ENCODE measurements around the gene TMCC3. TPM values are rescaled to one million over a fixed set of nuclear protein-coding genes. Genes with fewer than 3 reads are reported as not detected.

The TMCC3 gene
- total and polyA plus RNA-seq, 8 donors = 0.58 to 14.3 (median 5.0) TPM

DNA sequence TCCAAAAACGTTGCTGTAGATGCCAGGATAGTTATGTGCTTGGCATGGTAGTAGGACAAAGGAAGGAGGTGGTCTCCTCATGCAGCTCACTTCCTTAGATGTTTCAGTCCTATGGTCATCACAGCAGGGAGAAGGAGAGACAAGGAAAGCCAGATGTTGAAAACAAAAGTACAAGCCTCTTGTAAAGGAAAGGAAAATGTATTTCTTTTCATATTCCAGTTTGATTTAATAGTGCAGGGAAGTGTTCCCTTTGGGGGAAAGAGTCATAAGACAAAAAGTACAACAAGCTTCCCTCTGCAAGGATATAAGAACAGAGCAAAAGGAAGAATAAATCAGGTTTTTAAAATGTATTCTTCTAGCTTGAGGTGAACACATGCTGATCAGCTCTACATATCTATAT, 8.6 kb upstream of the TMCC3 start:
- no peaks in the 10 kb centered on the region for H3K9me3 ChIP-seq
- no peak overlapping the region for H3K27ac ChIP-seq
- 0 to 29% (median 20%) methylated on average over 1 of the region's 1 CpG for WGBS, 5 donors
- H3K4me1 ChIP-seq = peaks cover 0 to 16% (median 0%) of the 10 kb centered on the region in 4 donors
- TF ChIP-seq POLR2AphosphoS5 (IDR thresholded peaks at IDR 0.05) = no peak
- no peaks in the 10 kb centered on the region for H3K36me3 ChIP-seq
- no peaks in the 10 kb centered on the region for H3K27me3 ChIP-seq
- H3K4me3 ChIP-seq = no peak overlapping the region
- no peak for DNase-seq
- intact Hi-C loops (cut with DNase I; ENCODE audit: low total_unique reads) = no loop called here

DNA sequence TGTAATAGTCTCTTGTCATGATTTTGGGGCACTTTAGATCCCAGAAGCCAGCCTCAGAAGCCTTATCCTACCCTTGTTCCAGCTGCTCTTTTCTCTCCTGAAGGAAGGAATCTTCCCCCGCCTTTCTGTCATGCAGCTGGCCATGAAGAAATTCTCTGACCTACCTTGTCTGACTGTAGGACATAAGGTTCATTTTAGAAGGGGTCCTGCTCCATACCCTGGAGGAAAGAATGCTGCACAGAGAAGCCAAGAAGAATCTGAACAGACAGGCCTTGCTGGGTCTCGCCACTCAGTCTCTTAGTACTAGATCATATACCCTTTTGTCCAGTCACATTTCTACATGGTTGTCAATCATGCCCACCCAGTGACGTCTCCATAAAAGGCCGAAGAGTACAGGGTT, 6.2 kb upstream of the TMCC3 start:
- Histone ChIP-seq H3K36me3 (no peaks in the 10 kb centered on the region), H3K4me1 (no peaks in the 10 kb centered on the region), H3K27ac (no peak overlapping the region), H3K9me3 (no peaks in the 10 kb centered on the region), H3K27me3 (no peaks in the 10 kb centered on the region), H3K4me3 (no peak overlapping the region)
- DNase-seq = no peak
- TF ChIP-seq EP300 (IDR thresholded peaks at IDR 0.05) (no peak), POLR2A (IDR thresholded peaks at IDR 0.05) (no peak), POLR2AphosphoS5 (IDR thresholded peaks at IDR 0.05) (no peak)
- TF ChIP-seq, protein P1, sequence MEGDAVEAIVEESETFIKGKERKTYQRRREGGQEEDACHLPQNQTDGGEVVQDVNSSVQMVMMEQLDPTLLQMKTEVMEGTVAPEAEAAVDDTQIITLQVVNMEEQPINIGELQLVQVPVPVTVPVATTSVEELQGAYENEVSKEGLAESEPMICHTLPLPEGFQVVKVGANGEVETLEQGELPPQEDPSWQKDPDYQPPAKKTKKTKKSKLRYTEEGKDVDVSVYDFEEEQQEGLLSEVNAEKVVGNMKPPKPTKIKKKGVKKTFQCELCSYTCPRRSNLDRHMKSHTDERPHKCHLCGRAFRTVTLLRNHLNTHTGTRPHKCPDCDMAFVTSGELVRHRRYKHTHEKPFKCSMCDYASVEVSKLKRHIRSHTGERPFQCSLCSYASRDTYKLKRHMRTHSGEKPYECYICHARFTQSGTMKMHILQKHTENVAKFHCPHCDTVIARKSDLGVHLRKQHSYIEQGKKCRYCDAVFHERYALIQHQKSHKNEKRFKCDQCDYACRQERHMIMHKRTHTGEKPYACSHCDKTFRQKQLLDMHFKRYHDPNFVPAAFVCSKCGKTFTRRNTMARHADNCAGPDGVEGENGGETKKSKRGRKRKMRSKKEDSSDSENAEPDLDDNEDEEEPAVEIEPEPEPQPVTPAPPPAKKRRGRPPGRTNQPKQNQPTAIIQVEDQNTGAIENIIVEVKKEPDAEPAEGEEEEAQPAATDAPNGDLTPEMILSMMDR (IDR thresholded peaks at IDR 0.05) = no peak
- WGBS, 5 donors = 93 to 98% (median 96%) methylated on average over 4 of the region's 4 CpGs
- intact Hi-C loops (cut with DNase I; ENCODE audit: low total_unique reads) = no loop called here

DNA sequence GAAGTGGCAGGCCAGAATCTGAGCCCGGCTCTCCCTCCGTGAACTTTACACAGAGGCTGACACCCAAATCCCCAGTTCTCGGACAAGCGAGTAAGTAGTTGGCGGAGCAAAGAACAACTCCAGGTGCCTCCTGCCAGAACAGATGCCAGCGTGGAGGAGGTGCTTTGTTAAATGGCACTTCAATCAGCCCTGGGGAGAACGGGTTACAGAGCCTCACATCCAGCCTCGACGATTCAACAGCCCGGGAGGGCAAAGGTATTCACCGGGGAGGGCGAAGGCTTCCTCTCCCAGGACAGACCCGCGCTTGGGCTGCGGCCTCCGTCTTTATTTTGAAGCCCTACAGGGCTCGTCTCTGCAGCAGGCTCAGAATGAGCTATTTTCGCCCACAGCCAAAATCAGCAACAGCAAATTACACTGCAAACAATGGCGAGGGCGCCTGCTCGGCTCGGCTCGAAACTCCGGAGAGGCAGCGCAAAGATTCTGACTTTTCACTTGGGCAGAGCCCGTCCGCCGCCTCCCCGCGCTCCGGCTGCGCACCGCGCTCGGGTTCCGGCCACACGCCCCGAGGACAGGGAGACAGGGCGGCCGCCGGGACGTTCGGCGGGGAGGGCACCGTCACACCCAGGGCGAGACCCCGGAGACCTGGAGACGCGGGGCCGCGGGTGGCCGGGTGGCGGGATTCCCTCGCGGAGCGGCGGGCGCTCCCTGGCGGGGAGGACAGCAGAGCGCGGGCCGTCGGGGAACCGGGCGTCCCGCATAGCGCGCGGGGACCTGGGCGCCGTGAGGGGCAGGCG, 811 bp downstream of the TMCC3 start:
- Histone ChIP-seq H3K36me3 (no peaks in the 10 kb centered on the region), H3K4me3 (peak overlapping the region; percentile 78 to 82 (median 81)), H3K27ac (peak overlapping the region; percentile 74 to 84 (median 82)), H3K4me1 (peaks cover 0 to 41% (median 25%) of the 10 kb centered on the region in 4 donors), H3K9me3 (no peaks in the 10 kb centered on the region), H3K27me3 (no peaks in the 10 kb centered on the region)
- intact Hi-C loops (cut with DNase I; ENCODE audit: low total_unique reads) = no loop called here
- no peak for TF ChIP-seq POLR2A (IDR thresholded peaks at IDR 0.05)
- TF ChIP-seq, protein P1 (IDR thresholded peaks at IDR 0.05) = peak in 4 of 7 experiments; percentile 20 to 45 (median 29)
- DNase-seq = peak; percentile 64 to 80
- 3 to 16% (median 4%) methylated on average over 18 to 72 of the region's 72 CpGs for WGBS, 5 donors

DNA sequence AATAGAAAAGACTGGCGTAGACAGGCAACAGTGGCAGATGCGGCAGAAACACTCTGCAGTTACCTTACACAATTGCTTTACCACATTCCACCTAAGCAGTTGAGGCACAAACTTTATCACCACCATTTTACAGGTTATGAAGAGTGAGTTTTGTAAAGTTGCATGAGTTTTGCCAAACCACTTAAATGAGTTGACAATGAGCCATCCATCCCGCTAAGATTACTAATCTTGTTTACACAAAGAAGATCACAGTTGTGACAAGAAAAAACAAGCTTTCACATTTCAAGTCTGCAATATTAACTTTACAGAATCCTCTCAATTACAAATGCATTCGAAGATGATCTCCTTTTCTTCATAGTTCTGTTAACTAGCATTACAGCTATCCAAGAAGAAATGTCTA, 1.8 kb downstream of the TMCC3 start:
- TF ChIP-seq POLR2AphosphoS5 (IDR thresholded peaks at IDR 0.05) (no peak), POLR2A (IDR thresholded peaks at IDR 0.05) (no peak)
- Histone ChIP-seq H3K9me3 (no peaks in the 10 kb centered on the region), H3K27ac (no peak overlapping the region), H3K4me3 (peak overlapping the region in 3 of 4 donors; percentile 78 to 82 (median 81)), H3K36me3 (no peaks in the 10 kb centered on the region), H3K4me1 (peaks cover 0 to 41% (median 25%) of the 10 kb centered on the region in 4 donors), H3K27me3 (no peaks in the 10 kb centered on the region)
- no peak for DNase-seq
- 71 to 81% (median 76%) methylated on average over 4 of the region's 4 CpGs for WGBS, 5 donors
- intact Hi-C loops (cut with DNase I; ENCODE audit: low total_unique reads) = no loop called here

DNA sequence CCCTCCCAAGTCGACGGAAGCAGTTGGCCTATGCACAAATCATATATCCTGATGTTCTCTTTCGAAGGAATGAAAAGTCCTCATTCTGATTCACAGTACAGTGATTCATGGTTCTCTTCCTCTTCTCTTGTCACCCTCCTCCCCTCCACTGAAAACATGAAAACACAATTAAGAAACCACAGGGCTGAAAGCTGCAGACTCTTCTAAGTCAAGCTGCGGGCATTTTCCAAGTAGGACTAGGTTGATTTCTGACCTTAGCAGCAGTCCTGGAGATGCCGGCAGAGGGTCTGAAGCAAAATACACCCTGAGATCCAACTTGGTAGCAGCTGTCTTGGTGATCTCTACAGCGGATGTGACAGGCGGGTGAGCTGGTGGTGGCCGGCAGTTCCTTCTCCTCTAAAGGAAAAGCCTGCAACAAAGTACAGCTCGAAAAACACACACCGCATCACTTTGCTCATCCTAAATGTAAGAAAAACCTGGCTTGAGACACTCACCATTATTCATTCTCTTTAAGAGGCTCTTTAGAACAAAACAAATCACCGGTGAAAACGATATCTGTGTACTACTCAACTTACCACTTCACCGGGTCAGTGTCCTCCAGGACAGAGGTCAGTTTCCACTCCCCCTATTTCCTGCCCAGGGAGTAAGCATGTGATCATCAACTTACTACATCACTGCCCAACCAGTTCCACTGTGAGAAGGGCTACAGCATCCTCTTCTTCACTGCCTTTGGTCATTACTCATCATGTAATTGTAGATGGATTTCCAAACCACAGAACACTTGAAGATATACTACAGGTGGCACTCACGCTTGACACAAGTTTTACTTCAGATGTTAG, 6.0 kb downstream of the TMCC3 start:
- H3K36me3 ChIP-seq = no peaks in the 10 kb centered on the region
- no peak overlapping the region for H3K4me3 ChIP-seq
- no peaks in the 10 kb centered on the region for H3K27me3 ChIP-seq
- peak overlapping the region in 3 of 5 donors; percentile 51 to 75 (median 64) for H3K27ac ChIP-seq
- DNase-seq = no peak
- intact Hi-C loops (cut with DNase I; ENCODE audit: low total_unique reads) = no loop called here
- H3K9me3 ChIP-seq = no peaks in the 10 kb centered on the region
- 65 to 77% (median 75%) methylated on average over 14 of the region's 14 CpGs for WGBS, 5 donors
- H3K4me1 ChIP-seq = peaks cover 0 to 43% (median 13%) of the 10 kb centered on the region in 4 donors
- TF ChIP-seq POLR2AphosphoS5 (IDR thresholded peaks at IDR 0.05) = no peak
- TF ChIP-seq, protein P1 (IDR thresholded peaks at IDR 0.05) = no peak

Data from stomach (tissue), 9 donors.